GM12873 (cell line): ENCODE measurements around the gene DUOXA2.

Experiments
- TF ChIP-seq, protein P1 (sequence below): IDR thresholded peaks from 2 replicates; pipeline ENCODE4 v1.5.1; 2012; ENCODE audit warnings: low read depth, mild to moderate bottlenecking, moderate library complexity, low read length, control low read depth; ENCODE audit not compliant: insufficient read depth; ENCODE audit errors: missing control alignments

DUOXA2 gene

DNA sequence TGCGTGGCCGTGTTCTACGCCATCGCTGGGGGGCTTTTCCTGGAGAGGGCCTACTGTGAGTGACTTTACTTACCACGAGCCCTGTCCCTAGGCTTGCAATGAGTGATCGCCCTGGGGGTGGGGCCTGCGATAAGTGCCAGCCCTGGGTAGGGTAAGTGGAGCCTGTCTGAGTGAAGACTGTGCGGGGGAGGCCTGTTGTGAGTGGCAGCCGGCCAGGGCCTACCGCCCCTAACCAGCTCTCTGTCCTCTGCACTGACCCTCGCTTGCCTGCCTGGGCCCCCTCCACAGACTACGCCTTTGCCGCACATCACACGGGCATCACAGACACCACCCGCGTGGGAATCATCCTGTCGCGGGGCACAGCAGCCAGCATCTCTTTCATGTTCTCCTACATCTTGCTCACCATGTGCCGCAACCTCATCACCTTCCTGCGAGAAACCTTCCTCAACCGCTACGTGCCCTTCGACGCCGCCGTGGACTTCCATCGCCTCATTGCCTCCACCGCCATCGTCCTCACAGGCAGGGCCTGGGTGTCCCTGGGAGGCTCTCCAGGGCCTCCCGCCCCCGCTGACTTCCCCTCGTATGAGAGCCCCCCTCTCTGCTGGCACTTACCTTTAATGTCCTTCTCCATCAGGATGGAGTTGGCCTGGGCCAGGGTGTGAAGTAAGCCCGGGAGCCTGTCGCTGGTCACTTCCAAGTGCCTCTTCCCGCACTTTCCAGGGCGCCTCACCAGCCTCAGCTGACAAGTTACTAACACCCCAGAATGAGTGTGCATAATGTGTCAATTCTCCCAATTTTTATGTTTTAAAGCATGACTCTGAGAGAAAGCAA lies 38.1 kb downstream of the DUOXA2 start:
- TF ChIP-seq, protein P1, sequence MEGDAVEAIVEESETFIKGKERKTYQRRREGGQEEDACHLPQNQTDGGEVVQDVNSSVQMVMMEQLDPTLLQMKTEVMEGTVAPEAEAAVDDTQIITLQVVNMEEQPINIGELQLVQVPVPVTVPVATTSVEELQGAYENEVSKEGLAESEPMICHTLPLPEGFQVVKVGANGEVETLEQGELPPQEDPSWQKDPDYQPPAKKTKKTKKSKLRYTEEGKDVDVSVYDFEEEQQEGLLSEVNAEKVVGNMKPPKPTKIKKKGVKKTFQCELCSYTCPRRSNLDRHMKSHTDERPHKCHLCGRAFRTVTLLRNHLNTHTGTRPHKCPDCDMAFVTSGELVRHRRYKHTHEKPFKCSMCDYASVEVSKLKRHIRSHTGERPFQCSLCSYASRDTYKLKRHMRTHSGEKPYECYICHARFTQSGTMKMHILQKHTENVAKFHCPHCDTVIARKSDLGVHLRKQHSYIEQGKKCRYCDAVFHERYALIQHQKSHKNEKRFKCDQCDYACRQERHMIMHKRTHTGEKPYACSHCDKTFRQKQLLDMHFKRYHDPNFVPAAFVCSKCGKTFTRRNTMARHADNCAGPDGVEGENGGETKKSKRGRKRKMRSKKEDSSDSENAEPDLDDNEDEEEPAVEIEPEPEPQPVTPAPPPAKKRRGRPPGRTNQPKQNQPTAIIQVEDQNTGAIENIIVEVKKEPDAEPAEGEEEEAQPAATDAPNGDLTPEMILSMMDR, result no peak

DNA sequence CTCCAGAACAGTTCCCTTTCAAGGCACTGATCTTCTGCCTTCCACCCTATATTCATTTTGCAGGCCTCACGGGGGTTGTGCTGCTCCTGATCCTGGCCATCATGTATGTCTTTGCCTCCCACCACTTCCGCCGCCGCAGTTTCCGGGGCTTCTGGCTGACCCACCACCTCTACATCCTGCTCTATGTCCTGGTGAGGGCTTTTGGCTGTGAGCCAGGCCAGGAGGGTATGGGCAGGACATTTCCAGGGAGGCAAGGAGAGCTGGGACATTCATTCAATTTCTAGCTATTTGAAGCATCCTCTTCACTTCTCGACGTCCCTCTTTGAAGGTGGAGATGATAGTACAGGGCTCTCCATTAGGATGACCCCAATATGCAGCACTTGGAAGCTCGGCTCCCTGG lies 41.6 kb downstream of the DUOXA2 start:
- TF ChIP-seq, protein P1, result no peak

DNA sequence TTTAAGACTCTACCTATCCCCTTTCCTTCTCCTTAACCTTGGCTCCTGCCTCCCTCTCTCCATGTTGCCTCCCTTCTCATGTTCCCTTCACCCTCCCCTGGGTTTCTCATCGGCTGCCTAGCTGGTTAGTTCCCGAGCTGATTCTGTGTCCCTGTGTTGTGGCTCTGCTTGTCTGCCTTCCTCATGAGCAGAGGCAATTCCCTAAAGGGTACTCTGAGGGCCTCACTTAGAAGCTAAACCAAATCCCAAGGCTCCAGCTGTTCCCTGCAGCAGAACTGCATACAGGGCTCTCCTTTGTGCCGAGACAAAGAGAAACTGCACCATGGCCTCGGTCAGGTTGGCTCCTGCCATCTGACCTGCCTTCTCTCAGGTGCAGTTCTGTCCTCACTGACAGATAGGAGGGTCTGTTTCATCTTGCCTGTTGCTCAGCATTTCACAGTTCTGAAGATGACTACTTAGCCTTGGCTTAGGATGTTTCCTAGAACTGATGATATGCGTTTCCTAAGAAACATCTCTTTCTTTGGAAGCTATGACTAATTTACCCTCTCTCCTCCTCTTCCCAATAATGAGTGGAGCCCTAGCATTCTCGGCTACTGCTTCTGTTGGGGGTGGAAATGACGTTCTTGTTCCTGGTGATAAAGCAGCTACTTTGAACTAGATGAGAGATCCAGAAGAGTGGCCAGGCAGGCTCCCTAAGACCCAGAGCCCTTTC lies 42.8 kb downstream of the DUOXA2 start:
- TF ChIP-seq, protein P1, result no peak

DNA sequence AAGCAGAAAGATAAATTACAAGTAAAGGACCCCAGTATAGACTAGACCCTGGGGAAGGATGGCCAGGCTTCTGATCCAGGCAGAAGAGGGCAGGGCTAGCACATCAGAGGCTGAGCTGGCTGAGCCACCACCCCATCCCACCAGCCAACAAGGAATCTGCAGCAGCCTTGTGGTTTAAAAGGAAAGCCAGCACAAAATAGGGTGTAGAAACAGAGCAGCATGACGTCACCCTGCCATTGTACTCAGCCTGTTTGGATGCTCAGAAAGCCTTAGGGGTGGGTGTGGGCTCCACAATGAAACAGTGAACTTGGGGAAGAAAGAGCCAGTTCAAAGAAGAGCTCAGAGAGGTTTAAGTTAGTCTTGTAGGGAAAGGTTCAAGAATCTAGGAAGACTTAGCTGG lies 43.8 kb downstream of the DUOXA2 start:
- TF ChIP-seq, protein P1, result no peak

DNA sequence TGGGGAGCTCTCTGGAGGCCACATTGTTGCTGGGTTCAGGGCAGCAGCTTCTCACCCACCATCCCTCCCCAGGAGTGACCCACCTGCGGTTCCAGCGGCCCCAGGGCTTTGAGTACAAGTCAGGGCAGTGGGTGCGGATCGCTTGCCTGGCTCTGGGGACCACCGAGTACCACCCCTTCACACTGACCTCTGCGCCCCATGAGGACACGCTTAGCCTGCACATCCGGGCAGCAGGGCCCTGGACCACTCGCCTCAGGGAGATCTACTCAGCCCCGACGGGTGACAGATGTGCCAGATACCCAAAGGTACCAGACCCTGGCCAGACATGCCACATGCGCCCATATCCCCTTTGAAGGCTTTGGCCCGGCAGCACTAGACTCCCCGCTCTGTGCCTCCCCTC lies 47.5 kb downstream of the DUOXA2 start:
- TF ChIP-seq, protein P1, result no peak

DNA sequence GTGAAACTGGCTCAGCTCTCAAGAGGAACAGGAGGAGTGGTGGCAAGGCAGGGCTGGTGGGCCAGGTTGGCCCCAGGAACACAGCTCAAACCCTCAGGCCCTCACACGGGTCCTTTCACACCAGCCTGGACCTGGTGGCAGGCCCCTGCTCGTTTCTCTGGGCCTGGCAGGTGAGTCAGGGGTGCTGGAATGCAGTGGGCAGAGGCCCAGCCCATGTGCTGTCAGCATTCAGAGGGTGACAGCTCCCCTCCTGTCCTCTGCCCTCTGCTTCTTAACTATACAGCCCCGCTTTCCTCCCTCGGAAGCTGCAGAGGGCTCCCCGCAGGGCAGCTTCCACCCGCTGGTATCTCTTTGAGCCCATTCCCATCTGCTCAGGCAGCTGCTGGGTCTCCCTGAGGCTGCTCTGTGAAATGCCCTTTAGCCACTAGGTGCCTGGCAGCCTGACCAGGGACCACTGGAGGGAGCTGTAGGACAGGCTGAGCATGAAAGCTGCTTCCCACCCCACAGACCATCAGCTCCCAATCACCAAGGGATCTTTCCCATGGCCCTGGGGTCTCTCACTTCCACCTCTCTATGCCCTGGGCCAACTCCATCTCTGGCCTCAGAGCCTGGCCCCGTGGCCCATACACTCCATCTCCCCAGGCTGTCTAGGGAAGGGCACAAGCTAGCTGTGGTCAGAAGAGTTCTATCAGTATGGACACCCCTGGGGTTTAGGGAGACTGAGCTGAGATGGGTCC lies 48.8 kb downstream of the DUOXA2 start:
- TF ChIP-seq, protein P1, result peak; percentile 96

DNA sequence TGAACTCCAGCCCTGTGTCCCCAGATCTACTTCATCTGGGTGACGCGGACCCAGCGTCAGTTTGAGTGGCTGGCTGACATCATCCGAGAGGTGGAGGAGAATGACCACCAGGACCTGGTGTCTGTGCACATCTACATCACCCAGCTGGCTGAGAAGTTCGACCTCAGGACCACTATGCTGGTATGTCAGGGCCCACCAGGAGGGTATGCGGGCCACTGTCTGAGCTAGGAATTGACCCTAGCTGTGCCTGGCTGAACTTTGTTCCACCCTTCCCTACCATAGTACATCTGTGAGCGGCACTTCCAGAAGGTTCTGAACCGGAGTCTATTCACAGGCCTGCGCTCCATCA lies 49.4 kb downstream of the DUOXA2 start:
- TF ChIP-seq, protein P1, result no peak
